Measurements from ENCODE around the gene ICOS. TPM values are rescaled to one million over a fixed set of nuclear protein-coding genes. Genes with fewer than 3 reads are reported as not detected.

Gene ICOS
- total and polyA plus RNA-seq, 2 of the 8 experiments (the other 6 are each of a cell fraction or from before 2014, with no cell fraction given): not detected

DNA sequence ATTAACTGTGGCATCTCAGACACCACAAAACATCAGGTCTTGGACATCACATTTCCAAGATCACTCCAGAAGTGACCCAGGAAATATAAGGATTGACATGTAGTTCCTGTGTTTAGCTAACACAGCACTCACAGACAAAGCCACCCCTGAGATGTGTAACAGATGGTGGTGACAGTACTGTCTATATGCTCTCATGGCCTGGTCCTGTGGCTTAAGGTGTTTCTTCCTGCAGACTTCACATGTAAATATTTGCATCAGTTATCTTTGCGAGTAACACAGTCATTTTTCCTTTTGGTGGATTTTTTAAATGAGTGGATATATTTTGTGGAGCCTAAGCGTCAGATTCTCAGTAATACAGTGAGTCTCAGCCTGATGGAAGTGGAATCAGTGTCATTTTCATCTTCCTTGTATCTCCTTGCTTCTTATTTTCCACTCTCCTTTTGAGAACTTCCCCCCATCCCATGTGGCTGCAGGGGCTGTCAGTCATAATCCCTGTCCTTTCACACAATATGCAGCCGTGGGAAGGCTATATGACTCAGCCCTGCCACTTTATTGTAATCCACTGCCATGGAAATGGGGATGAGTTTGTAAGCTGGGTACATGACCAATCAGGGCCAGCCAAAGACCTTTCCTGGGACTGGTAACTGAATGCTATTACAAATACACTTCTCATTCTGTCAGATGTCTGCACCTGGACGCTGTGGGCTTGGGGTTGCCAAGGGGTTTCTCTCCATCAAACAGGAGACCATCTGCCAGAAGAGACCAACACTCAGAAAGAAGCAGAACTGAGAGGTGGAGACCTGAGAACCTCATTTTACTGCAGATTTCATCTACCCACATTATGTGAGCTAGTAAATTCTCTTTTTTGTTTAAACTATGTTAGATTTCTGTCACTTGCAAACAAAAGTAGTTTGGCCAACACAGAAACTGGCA is 74.3 kb downstream of the ICOS start:
- Histone ChIP-seq H4K20me1 (replicated peaks in 1 of 2; ENCODE audit: control insufficient read depth in 1 of 2, insufficient read depth in 2 of 2, low read length in 2 of 2) (no peaks in the 10 kb centered on the region), H3K36me3 (ENCODE audit: control insufficient read depth in 2 of 4, insufficient read depth in 4 of 4, low read length in 3 of 4) (no peaks in the 10 kb centered on the region), H2BK20ac (ENCODE audit: low read length) (no peak overlapping the region), H3K4me3 (ENCODE audit: extremely low read depth in 1 of 4, insufficient read depth in 2 of 4, low read depth in 3 of 4, low read length in 4 of 4) (no peak overlapping the region), H2AK5ac (ENCODE audit: low read depth, low read length) (no peak overlapping the region), H2BK15ac (ENCODE audit: low read length) (no peak overlapping the region), H3K18ac (ENCODE audit: extremely low read depth, low read length) (no peak overlapping the region), H2AFZ (ENCODE audit: low read length) (0 out of 2 replicates have a peak overlapping the region, but pooled peaks have one; percentile 37), H3K4ac (replicated peaks; ENCODE audit: insufficient read length, low read depth, low read length) (no peak overlapping the region), H4K91ac (replicated peaks; ENCODE audit: insufficient read length, low read length) (no peak overlapping the region), H2BK12ac (ENCODE audit: low read depth, low read length) (no peak overlapping the region), H2BK120ac (replicated peaks; ENCODE audit: low read depth, low read length) (no peak overlapping the region), H3K79me2 (ENCODE audit: control insufficient read depth in 1 of 2, insufficient read depth in 2 of 2, low read length in 2 of 2) (no peaks in the 10 kb centered on the region), H4K8ac (ENCODE audit: extremely low read depth, insufficient read depth, low read length) (no peak overlapping the region), H3K79me1 (ENCODE audit: low read depth, low read length) (no peaks in the 10 kb centered on the region), H3K27ac (ENCODE audit: low read depth, low read length) (no peak overlapping the region), H3K27me3 (replicated peaks in 1 of 4; ENCODE audit: control insufficient read depth in 3 of 4, extremely low read depth in 1 of 4, insufficient read depth in 3 of 4, low read length in 3 of 4) (no peaks in the 10 kb centered on the region), H3K4me1 (replicated peaks in 1 of 4; ENCODE audit: control insufficient read depth in 3 of 4, insufficient read depth in 4 of 4, low read length in 3 of 4) (no peaks in the 10 kb centered on the region), H3K23ac (ENCODE audit: insufficient read length) (no peak overlapping the region), H3K4me2 (ENCODE audit: insufficient read depth in 1 of 2, low read depth in 2 of 2, low read length in 2 of 2) (no peak overlapping the region), H2BK5ac (ENCODE audit: low read depth, low read length) (no peak overlapping the region), H3K14ac (ENCODE audit: insufficient read length) (no peak overlapping the region), H3K9ac (replicated peaks in 1 of 4; ENCODE audit: extremely low read depth in 1 of 4, low read depth in 3 of 4, low read length in 3 of 4) (no peak overlapping the region), H3K9me3 (ENCODE audit: insufficient read depth in 2 of 2, low read depth in 1 of 2, low read length in 1 of 2) (no peaks in the 10 kb centered on the region), H3K23me2 (ENCODE audit: low read depth, low read length) (no peaks in the 10 kb centered on the region), H4K5ac (ENCODE audit: insufficient read length, low read depth, low read length) (no peak overlapping the region), H3K56ac (replicated peaks; ENCODE audit: insufficient read length, low read depth, low read length) (no peak overlapping the region)
- no peak for DNase-seq (ENCODE audit: low read depth in 1 of 2, low spot score in 2 of 2)
- TF ChIP-seq MAFK (IDR thresholded peaks at IDR 0.05; ENCODE audit: low read depth, low read length) (no peak), HDAC2 (IDR thresholded peaks at IDR 0.05; ENCODE audit: borderline replicate concordance in 1 of 2, low read depth in 2 of 2, low read length in 2 of 2) (no peak), CBX8 (IDR thresholded peaks at IDR 0.05; ENCODE audit: borderline replicate concordance, low read depth, low read length) (no peak)
- FAIRE-seq: no peak
- ChIA-PET POLR2A (ENCODE audit: partially characterized antibody) (no interaction called here), CTCF (ENCODE audit: partially characterized antibody) (interaction anchor here (0.6 kb wide), 1 partner anchor 11 kb away, joined by 3 read pairs; no protein-coding TSS in a partner anchor)
- WGBS, 2 experiments (ENCODE audit: extremely low coverage in 1 of 2, insufficient coverage in 1 of 2, insufficient read length in 1 of 2, insufficient replicate concordance in 2 of 2, low coverage in 1 of 2, low lambda C conversion rate in 2 of 2, missing lambda C conversion rate in 1 of 2): 95% methylated on average over 4 of the region's 4 CpGs; no CpG with 5 or more reads in 1 of the 2 experiments

All from H1 (cell line).